Measurements from ENCODE around the gene PRRT1.
"Not testable (repeated sequence)": the region's sequence is repeated elsewhere in the genome, so short reads cannot be mapped to it uniquely, and the experiment has no call there.

PRRT1 gene

GRCh38 chr6:32149092-32149755 is 2.5 kb downstream of the PRRT1 start:
- DNase-seq = no peak

GRCh38 chr6:32148289-32149091 is 3.2 kb downstream of the PRRT1 start:
- DNase-seq = no peak

- DNase-seq = no peak
Observed at GRCh38 chr6:32147401-32148132, 4.2 kb downstream of the PRRT1 start.

GRCh38 chr6:32146687-32147086 is 5.1 kb downstream of the PRRT1 start:
- no peak for DNase-seq

GRCh38 chr6:32146287-32146686 is 5.5 kb downstream of the PRRT1 start:
- no peak for DNase-seq

GRCh38 chr6:32144238-32144637 is 7.5 kb downstream of the PRRT1 start:
- not testable (repeated sequence) for DNase-seq

- no peak for DNase-seq
Observed at GRCh38 chr6:32140420-32141046, 11.2 kb downstream of the PRRT1 start.

GRCh38 chr6:32139590-32139989 is 12.1 kb downstream of the PRRT1 start:
- DNase-seq = no peak

GRCh38 chr6:32137454-32137853 is 14.3 kb downstream of the PRRT1 start:
- DNase-seq = no peak

GRCh38 chr6:32133786-32134185 is 18.0 kb downstream of the PRRT1 start:
- DNase-seq = no peak

GRCh38 chr6:32132110-32132509 is 19.6 kb downstream of the PRRT1 start:
- DNase-seq = no peak

- no peak for DNase-seq
Observed at GRCh38 chr6:32131439-32131948, 20.2 kb downstream of the PRRT1 start.

GRCh38 chr6:32129297-32130088 is 22.2 kb downstream of the PRRT1 start:
- DNase-seq = no peak

- DNase-seq = no peak
Observed at GRCh38 chr6:32128751-32129296, 22.9 kb downstream of the PRRT1 start.

- peak; percentile 97 for DNase-seq
Observed at GRCh38 chr6:32127717-32128592, 23.8 kb downstream of the PRRT1 start, which contains the start of gene ATF6B. ATF6B (minus strand) TSS chr6:32128246; CDS start chr6:32128207, 39 bp downstream.

GRCh38 chr6:32127409-32127716 is 24.4 kb downstream of the PRRT1 start:
- DNase-seq = no peak

GRCh38 chr6:32126880-32127279 is 24.9 kb downstream of the PRRT1 start:
- no peak for DNase-seq

- no peak for DNase-seq
Observed at GRCh38 chr6:32123681-32124080, 28.1 kb downstream of the PRRT1 start.

GRCh38 chr6:32120573-32121059 is 31.1 kb downstream of the PRRT1 start:
- DNase-seq = no peak

GRCh38 chr6:32118782-32119628 is 32.7 kb downstream of the PRRT1 start:
- DNase-seq = peak; percentile 11
